HepG2 (cell line): ENCODE measurements around the gene ACP1.

Source experiments
- ATF7-NPFF ChIP-seq: sonication (generic); formaldehyde crosslinking; IDR thresholded peaks from 2 replicates; pipeline ENCODE4 v1.8.1; 2023; ENCODE audit warnings: mild to moderate bottlenecking, low read depth, missing genetic modification reagents, moderate library complexity
- CTCF ChIP-seq: sonication (generic); formaldehyde crosslinking; IDR thresholded peaks from 2 replicates; pipeline ENCODE4 v1.5.0; 2020; ENCODE audit warnings: mild to moderate bottlenecking, missing genetic modification reagents, moderate library complexity
- HNF4G ChIP-seq, 2 experiments: sonication (generic) in 1 of 2; formaldehyde crosslinking in 1 of 2; IDR thresholded peaks; 2 replicates each; pipeline versions ENCODE4 v1.4.0 to v1.6.1; 2011 to 2020; ENCODE audit warnings: borderline replicate concordance in 2 of 2, low read depth in 2 of 2, mild to moderate bottlenecking in 2 of 2, low read length in 1 of 2, missing genetic modification reagents in 1 of 2, moderate library complexity in 1 of 2
- KDM5A ChIP-seq: fragments of 200-600 bp; sonication (generic); IDR thresholded peaks from 2 replicates; pipeline ENCODE4 v1.7.0; 2018; ENCODE audit warnings: antibody characterized with exemption, mild to moderate bottlenecking, low read length, borderline replicate concordance
- RFX5 ChIP-seq: IDR thresholded peaks from 2 replicates; pipeline ENCODE4 v1.6.1; 2011; ENCODE audit warnings: low read depth, low read length, improper control_type of control experiment
- SP5 ChIP-seq: IDR thresholded peaks from 2 replicates; pipeline ENCODE4 v1.6.1; 2016; ENCODE audit warnings: low read depth, borderline replicate concordance
- ZFP90 ChIP-seq: sonication (generic); formaldehyde crosslinking; IDR thresholded peaks from 2 replicates; pipeline ENCODE4 v1.8.0; 2022; ENCODE audit warnings: missing genetic modification reagents, mild to moderate bottlenecking, inconsistent platforms, borderline replicate concordance
- ZFX ChIP-seq: sonication (generic); formaldehyde crosslinking; IDR thresholded peaks from 2 replicates; pipeline ENCODE4 v1.4.0; 2020; ENCODE audit warnings: mild to moderate bottlenecking, low read depth, missing genetic modification reagents, moderate library complexity

- TF ChIP-seq RFX5 (no peak), SP5 (CRISPR knock-in tag) (no peak), ZFX (CRISPR knock-in tag) (no peak), KDM5A (no peak), HNF4G (IDR thresholded peaks at IDR 0.05; ENCODE audit: borderline replicate concordance, low read depth, low read length) (no peak), HNF4G (CRISPR knock-in tag; IDR thresholded peaks at IDR 0.05; ENCODE audit: borderline replicate concordance, low read depth) (no peak), ZFP90 (no peak), ATF7-NPFF (no peak), CTCF (CRISPR knock-in tag) (no peak)
Observed at GRCh38 chr2:257429-257828, 7.3 kb upstream of the ACP1 start.
